HG02970 (cell line): ENCODE data around the gene VTCN1.

ENCODE experiments used
- ATAC-seq: cut with Tn5 transposase; IDR thresholded peaks from one replicate; pipeline ENCODE4 v1.9.1; 2021; ENCODE audit warnings: mild to moderate bottlenecking, moderate library complexity, moderate number of reproducible peaks; ENCODE audit not compliant: unreplicated experiment, low FRiP score

The VTCN1 gene

DNA sequence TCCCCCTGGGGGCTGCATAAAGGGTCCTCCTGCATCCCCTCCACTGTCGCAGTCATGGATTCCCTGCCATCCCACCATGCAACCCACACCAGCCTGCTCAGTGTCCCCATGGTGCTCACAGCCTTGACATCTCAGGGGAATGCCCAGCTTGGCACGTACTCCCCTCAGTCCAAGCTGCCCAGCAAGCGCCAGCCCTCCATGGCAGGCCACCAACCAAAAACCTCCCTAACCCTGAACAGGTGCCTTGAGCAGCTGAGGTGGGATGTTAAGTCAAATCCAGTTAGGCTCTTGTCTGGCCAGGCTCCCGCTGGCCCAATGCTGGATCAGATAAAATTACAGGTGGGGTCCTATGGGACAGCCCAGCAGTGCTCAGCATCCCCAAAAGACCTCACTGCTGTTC is 341 bp downstream of the VTCN1 start:
- no peak for ATAC-seq

- no peak for ATAC-seq
Observed at GRCh38 chr1:117209094-117209493, 1.6 kb downstream of the VTCN1 start.

- no peak for ATAC-seq
Observed at GRCh38 chr1:117208580-117208979, 2.1 kb downstream of the VTCN1 start.

GRCh38 chr1:117205368-117205767 is 5.4 kb downstream of the VTCN1 start:
- no peak for ATAC-seq

DNA sequence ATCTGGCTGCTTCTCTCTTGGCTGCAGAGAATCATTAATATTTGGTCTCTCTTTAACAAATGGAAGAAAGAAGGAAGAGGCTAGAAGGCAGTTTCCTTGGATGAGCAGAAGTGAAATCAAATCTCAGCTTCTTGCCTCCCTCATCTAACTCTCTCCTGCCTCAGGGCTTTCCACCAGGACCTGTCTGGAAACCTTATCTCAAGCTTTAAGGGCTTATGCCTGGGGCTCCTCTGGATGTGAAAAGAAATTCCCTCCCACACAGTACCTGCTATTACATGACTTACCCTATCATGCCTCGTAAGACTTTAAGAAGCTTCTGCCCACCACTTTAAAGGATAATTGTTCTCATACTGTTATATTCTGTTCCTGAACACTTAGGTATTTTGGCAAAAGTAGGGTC is 8.9 kb downstream of the VTCN1 start:
- ATAC-seq = no peak

DNA sequence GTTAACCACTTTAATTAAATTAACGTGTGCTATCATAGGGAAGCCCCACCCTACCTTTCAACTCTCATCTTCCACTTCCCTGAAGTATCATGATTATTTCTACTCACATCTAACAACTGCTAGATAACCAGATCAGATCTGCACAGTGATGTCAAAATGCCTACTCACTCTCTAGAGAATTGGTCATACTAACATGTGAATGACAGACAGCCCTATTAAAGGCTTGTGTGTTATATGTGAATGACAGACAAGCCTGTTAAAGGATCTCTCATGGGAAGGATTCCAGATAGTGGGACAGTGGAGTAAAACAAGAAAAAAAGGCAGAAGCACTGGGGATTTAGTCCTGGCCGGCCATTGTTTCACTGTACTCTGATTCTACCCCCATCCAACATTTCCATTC is 12.6 kb downstream of the VTCN1 start:
- no peak for ATAC-seq

GRCh38 chr1:117189726-117190125 is 21.0 kb downstream of the VTCN1 start:
- no peak for ATAC-seq

- no peak for ATAC-seq
Observed at GRCh38 chr1:117188816-117189437, 21.8 kb downstream of the VTCN1 start.

GRCh38 chr1:117188170-117188815 is 22.4 kb downstream of the VTCN1 start:
- no peak for ATAC-seq

DNA sequence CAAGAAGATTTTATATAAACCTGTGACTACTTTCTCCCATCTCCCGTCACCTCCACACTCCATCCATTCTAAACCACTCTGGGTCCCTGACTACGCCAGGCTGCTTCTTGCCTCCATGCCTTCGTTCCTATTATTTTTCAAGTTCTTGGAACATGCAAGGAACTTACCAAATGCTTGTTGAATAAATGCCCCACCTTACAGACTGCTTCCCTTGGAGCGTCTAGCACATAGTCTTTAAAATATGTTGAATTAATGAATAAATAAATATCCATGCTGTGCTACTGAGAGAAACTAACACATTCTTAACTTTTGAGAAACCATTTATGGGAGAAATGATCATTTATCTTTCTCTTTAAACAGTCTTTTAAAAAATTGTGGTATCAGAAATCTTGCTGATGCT is 27.6 kb downstream of the VTCN1 start:
- no peak for ATAC-seq

DNA sequence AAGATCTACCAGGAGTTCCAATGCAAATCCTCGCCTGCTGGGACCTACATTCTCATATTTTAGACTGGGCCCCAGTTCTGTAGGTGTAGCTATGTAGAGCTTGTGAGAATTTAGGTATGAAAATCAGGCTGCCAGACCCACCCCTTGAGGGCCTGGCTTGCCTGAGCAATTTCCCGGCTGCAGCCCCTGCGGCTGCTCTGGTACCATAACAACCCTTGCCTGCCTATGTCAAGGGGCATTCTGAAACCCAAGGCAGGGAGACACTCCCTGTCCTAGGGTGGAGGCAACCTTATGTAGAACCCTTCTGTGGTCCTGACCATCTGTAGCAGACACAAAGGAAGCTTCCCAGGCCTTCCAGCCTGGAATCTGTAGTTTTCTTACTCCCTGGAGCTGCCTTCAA is 28.4 kb downstream of the VTCN1 start:
- ATAC-seq = no peak

DNA sequence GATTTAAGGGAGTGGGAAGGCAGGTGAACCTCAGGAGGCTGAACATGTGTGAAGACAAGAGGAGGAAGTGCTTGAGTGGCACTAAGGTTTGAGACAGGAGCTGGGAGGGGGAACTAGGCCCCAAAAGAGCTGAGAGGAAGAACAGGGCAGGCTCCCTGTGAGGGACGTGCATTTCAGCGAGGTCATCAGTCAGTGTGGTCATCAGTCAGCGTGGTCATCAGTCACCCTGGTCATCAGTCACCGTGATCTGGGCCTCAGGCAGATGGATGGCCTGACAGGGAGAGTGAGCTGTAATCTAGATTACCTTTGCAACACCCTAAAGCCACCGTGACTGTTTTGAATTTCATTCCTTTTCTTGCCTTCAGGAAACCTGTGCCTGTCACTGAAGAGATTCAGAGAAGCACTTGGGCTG is 29.1 kb downstream of the VTCN1 start:
- ATAC-seq = no peak

GRCh38 chr1:117180147-117180967 is 30.4 kb downstream of the VTCN1 start:
- ATAC-seq = no peak

GRCh38 chr1:117179471-117179870 is 31.3 kb downstream of the VTCN1 start:
- ATAC-seq = no peak

DNA sequence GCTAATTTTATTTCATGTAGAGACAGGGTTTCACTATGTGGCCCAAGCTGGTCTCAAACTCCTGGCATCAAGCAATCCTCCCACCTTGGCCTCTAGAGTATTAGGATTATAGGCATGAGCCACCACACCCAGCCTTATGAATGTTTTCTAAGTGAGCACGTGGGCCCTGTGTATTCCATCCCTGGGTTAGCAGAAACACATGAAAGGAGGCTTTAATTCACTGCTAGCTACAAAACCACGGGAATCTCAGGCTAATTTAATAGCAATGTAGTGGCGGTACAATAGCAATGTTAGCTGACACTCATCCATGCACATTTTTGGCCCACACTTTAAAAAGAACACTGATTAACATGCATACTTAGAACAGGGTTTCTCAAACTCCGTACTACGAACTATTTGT is 32.0 kb downstream of the VTCN1 start:
- no peak for ATAC-seq

DNA sequence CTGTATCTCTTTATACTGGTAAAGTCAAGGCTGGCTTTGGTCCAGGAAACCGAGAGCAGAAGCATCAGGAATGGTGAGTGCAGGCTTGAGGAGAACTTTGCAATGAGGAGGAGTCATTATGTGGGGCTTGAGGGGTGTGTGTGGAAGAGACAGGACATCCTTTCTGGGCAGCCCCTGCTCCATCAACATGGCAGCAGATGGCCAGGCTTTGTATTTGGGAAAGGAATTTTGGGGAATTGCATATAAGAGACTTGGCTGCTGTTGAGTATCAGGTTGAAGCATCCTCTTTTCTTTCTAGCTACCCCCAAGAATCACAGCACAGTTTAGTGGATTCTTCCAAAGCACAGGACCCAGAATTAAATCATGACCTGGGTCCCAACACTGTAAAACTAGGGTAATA is 33.4 kb downstream of the VTCN1 start:
- no peak for ATAC-seq

- ATAC-seq = no peak
Observed at GRCh38 chr1:117176579-117176978, 34.1 kb downstream of the VTCN1 start.

DNA sequence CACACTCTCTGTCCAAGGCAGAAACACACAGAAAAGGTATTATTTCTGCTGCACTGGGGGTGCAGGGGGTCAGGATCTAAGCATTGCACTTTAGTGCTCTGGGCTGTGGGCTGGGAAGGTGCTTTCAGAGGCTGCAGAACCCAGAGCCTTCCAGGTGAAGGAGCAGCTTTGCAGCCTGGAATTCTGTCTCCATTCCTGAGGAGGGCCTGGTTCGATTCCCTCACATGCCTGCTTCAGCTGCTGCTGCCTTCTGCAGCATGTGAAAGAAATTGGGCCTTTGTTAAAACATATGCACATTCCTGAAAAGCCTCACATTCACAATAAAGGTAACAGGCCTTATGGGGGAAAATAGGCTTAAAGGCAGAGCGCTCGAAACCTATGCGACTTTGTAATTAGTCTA is 35.9 kb downstream of the VTCN1 start:
- ATAC-seq = no peak

GRCh38 chr1:117173691-117174090 is 37.0 kb downstream of the VTCN1 start:
- no peak for ATAC-seq

GRCh38 chr1:117173006-117173405 is 37.7 kb downstream of the VTCN1 start:
- ATAC-seq = no peak

- ATAC-seq = no peak
Observed at GRCh38 chr1:117171900-117172511, 38.7 kb downstream of the VTCN1 start.
